HG03064 (cell line): Measurements from ENCODE around the gene CGNL1.

Experiments
- ATAC-seq: cut with Tn5 transposase; IDR thresholded peaks from one replicate; pipeline ENCODE4 v1.9.1; 2021; ENCODE audit warnings: low read depth; ENCODE audit not compliant: unreplicated experiment

CGNL1 gene, protein sequence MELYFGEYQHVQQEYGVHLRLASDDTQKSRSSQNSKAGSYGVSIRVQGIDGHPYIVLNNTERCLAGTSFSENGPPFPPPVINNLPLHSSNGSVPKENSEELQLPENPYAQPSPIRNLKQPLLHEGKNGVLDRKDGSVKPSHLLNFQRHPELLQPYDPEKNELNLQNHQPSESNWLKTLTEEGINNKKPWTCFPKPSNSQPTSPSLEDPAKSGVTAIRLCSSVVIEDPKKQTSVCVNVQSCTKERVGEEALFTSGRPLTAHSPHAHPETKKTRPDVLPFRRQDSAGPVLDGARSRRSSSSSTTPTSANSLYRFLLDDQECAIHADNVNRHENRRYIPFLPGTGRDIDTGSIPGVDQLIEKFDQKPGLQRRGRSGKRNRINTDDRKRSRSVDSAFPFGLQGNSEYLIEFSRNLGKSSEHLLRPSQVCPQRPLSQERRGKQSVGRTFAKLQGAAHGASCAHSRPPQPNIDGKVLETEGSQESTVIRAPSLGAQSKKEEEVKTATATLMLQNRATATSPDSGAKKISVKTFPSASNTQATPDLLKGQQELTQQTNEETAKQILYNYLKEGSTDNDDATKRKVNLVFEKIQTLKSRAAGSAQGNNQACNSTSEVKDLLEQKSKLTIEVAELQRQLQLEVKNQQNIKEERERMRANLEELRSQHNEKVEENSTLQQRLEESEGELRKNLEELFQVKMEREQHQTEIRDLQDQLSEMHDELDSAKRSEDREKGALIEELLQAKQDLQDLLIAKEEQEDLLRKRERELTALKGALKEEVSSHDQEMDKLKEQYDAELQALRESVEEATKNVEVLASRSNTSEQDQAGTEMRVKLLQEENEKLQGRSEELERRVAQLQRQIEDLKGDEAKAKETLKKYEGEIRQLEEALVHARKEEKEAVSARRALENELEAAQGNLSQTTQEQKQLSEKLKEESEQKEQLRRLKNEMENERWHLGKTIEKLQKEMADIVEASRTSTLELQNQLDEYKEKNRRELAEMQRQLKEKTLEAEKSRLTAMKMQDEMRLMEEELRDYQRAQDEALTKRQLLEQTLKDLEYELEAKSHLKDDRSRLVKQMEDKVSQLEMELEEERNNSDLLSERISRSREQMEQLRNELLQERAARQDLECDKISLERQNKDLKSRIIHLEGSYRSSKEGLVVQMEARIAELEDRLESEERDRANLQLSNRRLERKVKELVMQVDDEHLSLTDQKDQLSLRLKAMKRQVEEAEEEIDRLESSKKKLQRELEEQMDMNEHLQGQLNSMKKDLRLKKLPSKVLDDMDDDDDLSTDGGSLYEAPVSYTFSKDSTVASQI

DNA sequence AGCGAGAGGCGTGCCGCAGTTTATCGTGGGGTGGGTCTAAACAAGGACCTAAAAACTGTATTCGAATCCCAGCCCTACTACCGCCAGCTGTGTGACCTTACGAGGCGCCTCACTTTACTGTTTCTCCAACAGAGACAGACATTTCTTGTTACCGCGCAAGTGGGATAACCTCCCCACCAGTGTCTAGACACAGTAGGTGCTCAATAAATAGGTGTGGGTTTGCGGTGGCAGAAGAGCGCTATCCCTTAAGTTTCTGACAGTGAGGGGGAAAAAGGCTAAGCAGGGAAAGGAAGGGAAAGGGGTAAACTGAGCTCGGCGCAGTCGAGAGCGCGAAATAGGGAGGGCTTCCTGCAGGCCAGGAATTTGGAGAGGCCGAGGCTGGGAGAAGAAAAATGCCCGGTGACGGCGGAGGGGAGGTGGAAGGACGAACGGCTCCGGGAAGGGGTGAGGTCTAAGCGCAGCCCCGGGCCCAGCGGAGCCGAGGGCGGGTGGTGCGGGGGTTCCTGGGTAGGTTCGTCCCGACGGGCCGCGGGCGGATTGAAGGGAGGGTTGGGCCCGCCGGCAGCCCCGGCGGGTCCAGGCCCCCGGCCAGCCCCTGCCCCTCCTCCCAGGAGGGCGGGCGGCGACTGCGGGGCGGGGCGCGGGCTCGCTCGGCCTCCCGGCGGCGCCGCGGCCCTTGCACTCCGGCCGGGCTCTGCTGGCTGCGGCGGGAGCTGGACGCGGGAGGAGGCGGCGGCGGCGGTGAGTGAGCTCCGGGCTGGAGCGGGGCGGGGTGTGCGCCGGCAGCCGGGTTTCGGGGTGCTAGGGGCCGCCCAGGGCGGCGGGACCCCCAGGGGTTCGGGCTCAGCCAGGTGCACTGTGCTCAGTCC lies at the start of gene CGNL1:
CGNL1 (plus strand) TSS at position 679 of the 869 bp plus-strand sequence. CDS start 61,495 bp downstream, outside the sequence.
- no peak for ATAC-seq

DNA sequence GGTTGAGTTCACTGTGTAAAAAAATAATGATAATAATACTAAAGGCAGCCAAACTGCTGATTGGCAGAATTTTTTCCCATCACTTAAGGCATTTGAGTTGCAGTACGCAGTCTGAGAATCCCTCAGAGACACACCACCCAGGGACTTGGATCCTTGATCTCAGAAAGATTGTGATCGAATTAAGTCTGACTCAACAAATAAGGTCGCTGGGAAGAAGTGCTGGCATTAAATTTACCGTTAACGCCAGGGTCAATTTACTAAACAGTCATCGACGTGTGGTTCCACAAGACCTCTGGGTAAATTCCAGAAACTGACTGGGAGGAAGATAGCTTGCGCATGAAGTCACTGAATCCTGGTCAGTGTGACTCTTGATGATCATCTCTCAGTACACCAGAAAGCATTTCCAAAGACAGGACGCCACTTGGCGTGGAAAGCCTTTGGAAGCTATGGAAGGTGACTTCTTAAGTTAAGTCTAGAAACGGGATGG lies 48.3 kb upstream of the CGNL1 start:
- no peak for ATAC-seq

DNA sequence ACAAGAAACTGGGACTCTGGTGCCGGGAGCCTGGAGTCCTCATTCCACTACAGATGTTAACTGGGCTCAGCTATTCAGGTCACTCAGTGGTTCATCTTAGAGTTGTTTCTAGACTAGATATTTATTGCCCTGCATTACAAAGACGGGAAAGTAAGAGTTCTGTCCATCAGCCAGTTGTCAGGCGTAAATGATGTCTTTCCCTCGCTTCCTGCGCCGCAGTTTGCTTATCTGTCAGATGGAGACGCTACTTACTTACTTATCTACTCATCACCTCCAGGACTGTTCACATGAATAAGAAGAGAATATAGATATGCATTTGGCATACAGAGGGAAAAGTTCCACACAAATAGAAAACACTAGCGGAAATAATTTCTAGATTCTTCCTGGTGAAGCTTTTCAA lies 47.8 kb upstream of the CGNL1 start:
- no peak for ATAC-seq

DNA sequence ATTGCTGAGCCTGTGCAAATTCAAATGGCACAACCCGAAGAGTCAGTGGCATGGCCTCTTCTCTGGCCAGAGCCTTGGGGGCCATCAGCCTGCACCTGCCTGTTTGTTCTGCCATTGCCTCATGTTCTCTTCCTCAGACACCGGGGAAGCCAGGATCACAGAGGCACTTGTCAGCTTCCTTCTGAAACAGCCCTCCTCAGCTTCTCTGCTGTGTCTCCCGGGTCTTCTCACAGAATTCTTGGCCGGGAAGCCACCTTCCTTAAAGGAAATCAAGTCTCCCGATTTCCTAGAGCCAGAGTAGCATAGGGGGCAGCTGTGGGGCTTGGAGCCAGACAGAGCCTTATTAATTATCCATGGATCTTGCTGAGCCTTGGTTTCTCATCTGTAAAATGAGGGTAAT lies 47.4 kb upstream of the CGNL1 start:
- ATAC-seq, result no peak

DNA sequence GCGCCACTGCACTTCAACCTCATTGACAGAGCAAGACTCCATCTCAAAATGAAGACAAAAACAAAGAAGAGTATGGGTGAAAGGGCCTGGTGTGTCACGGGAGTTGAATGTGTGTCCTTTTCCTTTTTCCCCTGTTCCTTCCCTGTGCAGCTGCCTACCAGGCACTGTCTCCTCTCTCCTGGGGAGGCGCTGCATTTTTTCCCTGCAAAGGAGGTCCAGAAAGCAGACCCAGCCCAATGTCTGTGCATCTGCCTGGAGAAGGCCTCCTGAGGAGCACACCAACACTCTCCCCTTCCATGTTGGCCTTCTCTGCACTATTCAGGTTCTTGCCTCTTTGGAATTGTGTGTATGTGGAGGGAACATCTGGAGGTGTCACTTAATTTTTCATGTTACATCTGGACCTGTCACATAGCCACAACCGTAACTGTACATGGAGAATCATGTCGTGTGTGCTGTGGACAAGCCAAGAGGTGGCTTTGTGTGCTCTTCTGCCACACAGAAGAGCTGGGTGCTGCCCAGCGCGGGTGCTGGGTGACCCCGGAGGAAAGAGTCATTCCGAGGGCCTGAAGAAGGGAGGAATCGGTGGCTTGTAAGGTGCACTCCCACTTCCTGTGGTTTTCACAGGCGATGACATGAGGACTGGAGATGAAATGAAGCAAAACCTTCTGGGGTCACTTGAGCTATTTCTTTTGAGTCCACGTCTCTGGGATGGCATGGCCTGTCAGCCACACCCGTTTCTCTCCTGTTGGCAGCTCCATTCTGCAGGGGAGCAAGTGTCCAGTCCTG lies 46.5 kb upstream of the CGNL1 start:
- ATAC-seq, result no peak

DNA sequence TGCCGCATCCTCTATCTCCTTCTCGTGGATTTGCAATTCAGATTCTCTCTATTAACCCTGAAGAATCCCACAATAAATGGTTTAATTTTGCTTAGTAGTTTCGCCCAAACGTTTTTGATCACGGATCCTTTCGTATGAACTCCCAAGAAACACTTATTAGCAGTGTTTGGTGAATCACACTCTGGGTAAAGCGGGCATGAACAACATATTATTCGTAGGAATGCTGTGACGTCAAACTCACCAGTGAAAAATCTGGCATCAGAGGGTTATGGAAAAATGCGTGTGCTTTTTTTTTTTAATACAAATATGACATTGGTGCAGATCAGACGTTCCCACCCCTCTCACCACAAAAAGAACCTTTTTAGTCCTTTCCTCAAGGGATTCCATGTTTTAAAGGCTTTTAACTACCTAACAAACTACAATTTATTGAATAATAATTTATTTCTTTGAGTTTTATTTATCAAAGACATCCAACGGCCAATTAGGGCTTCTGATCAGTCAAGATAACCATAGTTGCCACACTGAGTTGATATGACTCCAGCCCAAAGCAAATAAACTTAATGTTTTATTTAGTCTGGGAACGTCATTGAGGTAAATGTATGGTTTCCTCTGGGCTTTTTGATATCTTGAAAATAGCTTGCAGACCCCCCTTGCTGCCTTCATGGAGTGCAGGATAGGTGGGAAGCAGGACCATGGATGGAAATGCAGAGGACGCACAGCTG lies 45.5 kb upstream of the CGNL1 start:
- ATAC-seq, result no peak

DNA sequence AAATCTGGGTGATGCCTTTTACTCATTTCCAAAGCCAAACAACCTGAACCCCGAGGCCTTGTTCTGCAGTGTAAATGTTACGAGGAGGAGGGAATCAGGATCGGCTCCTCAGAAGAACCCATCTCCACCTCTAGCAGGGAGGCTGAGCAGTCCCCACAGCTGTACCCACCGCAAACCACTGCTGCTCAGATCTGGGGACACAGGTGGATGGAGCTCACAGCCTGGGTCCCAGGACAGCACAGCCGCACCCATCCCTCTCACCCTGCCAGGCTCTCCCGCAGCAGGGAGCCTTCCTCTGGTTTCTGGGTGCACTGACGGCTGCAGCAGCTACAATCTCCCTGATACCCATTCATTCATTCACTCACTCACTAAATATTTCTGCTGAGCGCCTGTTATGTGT lies 44.0 kb upstream of the CGNL1 start:
- ATAC-seq, result no peak

DNA sequence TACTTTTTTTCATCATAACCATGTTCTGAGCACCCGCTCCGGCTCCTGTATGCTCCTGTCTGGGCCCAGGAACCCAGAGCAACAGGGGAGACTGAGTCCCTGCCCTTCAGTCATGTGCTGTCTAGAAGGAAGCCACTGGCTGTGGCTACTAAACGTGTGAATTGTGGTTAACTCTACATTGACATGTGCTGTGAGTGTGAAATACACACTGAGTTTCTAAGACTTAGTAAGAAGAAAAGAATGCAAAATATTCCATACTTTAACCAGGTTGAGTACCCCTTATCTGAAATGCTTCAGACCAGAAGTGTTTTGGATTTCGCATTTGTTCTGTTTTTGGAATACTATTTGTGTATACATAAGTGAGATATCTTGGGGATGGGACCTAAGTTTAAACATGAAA lies 42.8 kb upstream of the CGNL1 start:
- no peak for ATAC-seq

DNA sequence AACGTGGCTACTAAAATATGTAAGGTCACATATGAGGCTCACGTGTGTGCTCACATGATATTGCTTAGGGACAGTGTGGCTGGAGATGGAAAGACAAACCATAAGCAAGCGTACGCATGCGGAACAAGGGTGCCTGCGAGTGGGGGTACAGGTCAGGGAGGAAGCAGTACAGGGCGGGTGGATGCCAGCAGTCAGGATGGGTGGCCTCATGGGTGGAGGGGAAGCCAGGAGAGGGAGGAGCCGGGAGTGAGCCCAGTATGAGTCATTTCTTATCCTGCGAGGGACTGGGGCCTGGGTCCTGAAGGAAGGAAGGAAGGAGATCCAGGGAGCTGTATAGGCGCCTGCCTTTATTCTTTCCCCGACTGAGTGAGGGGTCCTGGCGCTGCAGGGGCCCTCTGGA lies 42.0 kb upstream of the CGNL1 start:
- ATAC-seq, result no peak

DNA sequence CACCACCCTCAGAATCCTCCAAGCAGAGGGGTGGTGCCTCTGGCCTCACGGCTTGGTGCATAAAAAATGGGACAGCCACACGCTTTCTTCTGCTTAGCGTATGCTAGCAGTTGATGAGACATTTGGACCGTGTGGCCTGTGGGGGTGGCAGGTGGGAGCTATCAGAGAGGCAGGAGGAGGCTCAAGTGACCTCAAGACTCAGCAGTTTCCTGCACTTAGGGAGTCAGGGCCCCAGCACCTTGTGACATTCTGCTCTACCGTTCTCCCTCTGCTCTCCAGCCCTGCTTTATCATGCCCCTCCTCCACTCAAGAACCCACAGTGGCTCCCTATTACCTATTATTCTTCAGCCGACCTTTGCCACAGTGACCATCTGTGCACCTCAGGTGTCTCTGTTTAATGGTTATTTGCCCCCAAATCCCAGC lies 41.0 kb upstream of the CGNL1 start:
- ATAC-seq, result no peak

DNA sequence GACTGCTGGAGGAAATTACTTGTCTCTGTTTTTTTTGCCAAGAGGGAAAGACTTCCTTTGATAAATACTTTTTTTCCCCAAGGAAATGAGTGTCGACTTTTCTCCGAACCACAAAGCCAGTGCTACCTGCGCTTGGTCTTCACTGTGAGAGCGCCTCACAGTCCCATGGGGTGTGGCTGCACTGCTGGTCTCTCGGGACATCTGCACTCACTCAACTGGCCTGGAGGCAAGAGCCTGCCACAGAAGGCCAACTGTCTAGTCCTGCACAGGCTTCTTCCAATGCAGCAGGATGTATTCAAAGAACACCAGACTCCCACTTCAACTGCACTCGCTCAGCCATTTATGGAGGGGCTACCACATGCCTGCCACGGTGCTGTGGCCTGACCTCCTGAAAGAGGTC lies 40.6 kb upstream of the CGNL1 start:
- no peak for ATAC-seq

DNA sequence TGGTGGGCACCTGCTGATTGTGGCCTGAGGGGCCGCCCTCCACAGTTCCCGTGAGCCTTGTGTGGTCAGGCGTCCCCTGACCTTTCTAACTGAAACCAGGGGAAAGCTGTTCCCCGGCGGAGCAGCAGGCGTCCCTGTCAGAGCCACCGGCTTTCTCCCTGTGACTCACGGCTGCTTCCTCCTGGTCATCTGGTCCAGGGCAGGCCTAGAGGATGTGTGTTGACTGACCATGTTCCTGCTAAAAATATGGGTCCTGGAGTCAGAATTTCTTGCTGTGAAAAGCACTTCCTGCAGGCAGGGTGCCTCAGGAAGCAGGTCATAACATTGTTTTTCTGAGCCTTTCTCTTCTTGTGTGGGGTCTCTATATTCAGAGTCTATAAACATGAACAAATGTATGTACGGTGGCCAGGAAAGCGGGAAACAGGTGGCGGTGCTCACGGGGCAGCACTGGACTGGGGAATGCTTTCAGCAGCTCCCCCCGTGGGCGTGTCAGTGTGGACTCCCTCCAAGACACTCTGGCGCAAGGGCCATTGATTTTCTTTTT lies 38.4 kb upstream of the CGNL1 start:
- no peak for ATAC-seq

DNA sequence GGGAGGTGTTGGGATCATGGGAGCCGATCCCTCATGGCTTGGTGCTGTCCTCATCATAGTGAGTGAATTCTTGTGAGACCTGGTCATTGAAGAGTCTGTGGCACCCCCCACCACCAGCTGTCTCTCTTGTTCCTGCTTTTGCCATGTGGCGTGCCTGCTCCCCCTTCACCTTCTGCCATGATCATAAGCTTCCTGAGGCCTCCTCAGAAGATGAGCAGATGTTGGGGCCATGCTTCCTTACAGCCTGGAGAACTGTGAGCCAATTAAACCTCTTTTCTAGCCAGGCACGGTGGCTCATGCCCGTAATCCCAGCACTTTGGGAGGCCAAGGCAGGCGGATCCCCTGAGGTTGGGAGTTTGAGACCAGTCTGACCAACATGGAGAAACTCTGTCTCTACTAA lies 37.0 kb upstream of the CGNL1 start:
- ATAC-seq, result no peak

DNA sequence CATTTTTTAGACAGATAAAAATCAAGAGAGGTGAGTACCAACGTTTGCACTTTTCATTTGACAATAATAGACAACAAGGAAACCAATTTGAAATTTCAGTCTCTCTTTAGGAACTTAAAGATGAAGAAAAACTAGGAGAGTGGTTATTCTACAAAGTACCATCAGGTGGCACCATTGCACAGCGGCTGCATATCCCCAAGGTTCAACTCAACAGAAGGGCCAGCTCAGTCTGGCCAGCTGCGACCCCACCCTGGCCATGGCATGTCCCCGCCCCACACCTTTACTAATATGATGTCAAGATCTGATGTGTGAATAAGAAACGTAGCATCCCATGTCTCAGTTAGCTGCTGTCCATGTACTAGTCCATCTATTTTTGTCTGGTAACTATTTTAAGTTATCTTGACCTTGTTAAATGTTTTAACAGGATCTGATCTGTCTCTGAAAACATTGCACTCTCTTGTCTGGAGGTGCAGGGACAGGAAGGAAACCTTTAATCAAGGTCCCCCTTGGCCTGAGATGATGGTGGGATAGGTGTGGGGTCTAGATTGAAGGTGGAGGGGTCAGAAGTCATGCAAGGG lies 35.5 kb upstream of the CGNL1 start:
- no peak for ATAC-seq

DNA sequence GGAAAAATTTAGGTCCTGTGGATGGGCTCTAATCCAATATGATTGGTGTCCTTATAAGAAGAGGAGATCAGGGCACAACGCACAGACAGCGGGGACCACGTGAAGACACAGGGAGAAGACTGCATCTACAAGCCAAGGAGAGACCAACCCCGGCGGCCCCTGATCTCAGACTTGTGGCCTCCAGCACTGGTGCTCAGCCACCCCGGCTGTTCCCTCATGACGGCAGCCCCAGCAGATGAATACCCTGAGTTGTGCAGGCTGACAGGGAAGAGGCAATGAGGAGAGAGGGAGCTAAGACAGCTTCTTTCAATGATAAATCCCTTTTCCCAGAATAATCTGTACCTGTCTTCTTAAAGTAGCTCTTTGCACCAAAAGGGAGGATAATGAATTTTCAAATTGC lies 33.3 kb upstream of the CGNL1 start:
- ATAC-seq, result no peak

DNA sequence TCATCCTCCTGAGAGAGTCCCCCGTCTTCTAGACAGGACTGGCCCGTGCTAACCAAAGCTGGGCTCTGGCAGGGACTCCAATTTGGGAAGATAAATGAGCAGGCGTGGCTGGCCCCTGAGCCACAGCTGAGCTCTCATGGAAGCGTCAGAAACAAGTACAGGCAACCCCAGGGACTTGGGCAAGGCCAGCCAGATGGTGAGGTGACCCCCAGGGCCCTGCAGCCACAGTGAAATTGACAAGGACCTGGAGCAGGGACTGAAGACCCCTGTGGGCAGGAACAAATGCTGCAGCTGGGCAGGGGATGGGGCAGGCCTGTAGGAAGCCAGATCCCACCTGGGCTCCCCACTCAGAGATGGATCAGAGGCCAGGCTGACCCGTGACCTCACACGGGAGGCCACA lies 32.8 kb upstream of the CGNL1 start:
- no peak for ATAC-seq

DNA sequence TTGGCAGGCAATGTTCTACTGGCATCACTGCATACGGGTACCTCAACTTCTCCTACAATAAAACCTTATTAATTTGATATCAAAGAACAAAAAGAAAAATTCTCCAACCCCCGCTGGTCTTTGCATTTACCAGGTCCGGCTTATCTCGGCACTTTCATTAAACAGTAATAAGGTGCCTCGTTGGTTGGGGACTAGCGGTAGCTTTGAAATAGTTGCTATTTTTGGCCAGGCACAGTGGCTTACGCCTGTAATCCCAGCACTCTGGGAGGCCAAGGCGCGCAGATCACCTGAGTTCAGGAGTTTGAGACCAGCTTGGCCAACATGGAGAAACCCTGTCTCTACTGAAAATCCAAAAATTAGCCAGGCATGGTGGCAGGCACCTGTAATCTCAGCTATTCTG lies 32.0 kb upstream of the CGNL1 start:
- no peak for ATAC-seq

DNA sequence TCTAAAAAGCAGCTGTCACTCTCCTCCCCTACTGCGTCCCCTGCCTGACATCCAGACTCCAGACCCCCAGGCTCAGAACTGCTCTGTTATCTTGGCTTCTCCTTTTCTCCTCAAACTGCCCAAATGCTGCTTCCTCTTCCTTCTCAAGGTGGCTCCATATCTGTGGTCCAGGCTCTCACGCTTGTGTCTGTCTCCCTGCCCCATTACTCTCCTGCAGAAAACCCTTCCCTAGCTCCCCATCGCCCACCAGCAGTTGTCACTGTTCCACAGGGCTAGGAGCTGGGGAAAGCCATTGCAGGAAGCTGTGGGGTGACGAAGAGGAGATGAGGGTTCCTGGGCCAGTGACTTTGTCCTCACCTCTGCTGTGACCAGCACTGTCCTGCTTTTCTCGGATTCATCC lies 30.7 kb upstream of the CGNL1 start:
- no peak for ATAC-seq
